GM06990 (cell line): ENCODE results near the gene CISD1.

Experiments
- DNase-seq: peaks from one replicate; pipeline ENCODE4 v3.0.0-alpha.2; 2011; ENCODE audit not compliant: insufficient read length; ENCODE audit errors: extremely low read depth
- H3K27me3 ChIP-seq: replicated peaks from 2 replicates; pipeline ENCODE4 v1.6.0; 2011; ENCODE audit warnings: low read length; ENCODE audit not compliant: control insufficient read depth, insufficient read depth
- H3K36me3 ChIP-seq: 2 replicates; pipeline ENCODE4 v1.5.1; 2011; ENCODE audit warnings: low read length; ENCODE audit not compliant: control insufficient read depth, insufficient read depth
- H3K4me3 ChIP-seq: replicated peaks from 2 replicates; pipeline ENCODE4 v1.5.1; 2011; ENCODE audit warnings: low read depth, mild to moderate bottlenecking, control low read depth, low read length
- CTCF ChIP-seq: IDR thresholded peaks from 2 replicates; pipeline ENCODE4 v1.5.1; 2011; ENCODE audit warnings: low read length, control low read depth, mild to moderate bottlenecking, inconsistent platforms; ENCODE audit not compliant: insufficient read depth, poor library complexity, severe bottlenecking

CISD1 gene

GRCh38 chr10:58293989-58294388 lies 25.0 kb downstream of the CISD1 start:
- H3K4me3 ChIP-seq = no peak overlapping the region
- H3K36me3 ChIP-seq = no peaks in the 10 kb centered on the region
- H3K27me3 ChIP-seq = no peaks in the 10 kb centered on the region
- DNase-seq = no peak
- TF ChIP-seq CTCF = no peak

GRCh38 chr10:58299580-58299979 lies 30.6 kb downstream of the CISD1 start:
- H3K4me3 ChIP-seq = no peak overlapping the region
- peak; percentile 23 for DNase-seq
- peak; percentile 87 for TF ChIP-seq CTCF
- no peaks in the 10 kb centered on the region for H3K36me3 ChIP-seq
- H3K27me3 ChIP-seq = no peaks in the 10 kb centered on the region

- Histone ChIP-seq H3K4me3 (no peak overlapping the region), H3K36me3 (no peaks in the 10 kb centered on the region), H3K27me3 (no peaks in the 10 kb centered on the region)
- DNase-seq = no peak
- TF ChIP-seq CTCF = no peak
Measured at GRCh38 chr10:58300676-58301075, 31.7 kb downstream of the CISD1 start.

- TF ChIP-seq CTCF = no peak
- Histone ChIP-seq H3K27me3 (no peaks in the 10 kb centered on the region), H3K4me3 (no peak overlapping the region), H3K36me3 (no peaks in the 10 kb centered on the region)
- DNase-seq = no peak
Measured at GRCh38 chr10:58302254-58302653, 33.3 kb downstream of the CISD1 start.

- no peak for TF ChIP-seq CTCF
- DNase-seq = no peak
- no peak overlapping the region for H3K4me3 ChIP-seq
Measured at GRCh38 chr10:58304099-58304633, 35.2 kb downstream of the CISD1 start.

GRCh38 chr10:58305821-58306220 lies 36.9 kb downstream of the CISD1 start:
- no peak for TF ChIP-seq CTCF
- H3K36me3 ChIP-seq = no peaks in the 10 kb centered on the region
- H3K4me3 ChIP-seq = no peak overlapping the region
- no peak for DNase-seq
- H3K27me3 ChIP-seq = no peaks in the 10 kb centered on the region

More at GRCh38 chr10:58304099-58304633, 35.2 kb downstream of the CISD1 start:
- Histone ChIP-seq H3K36me3 (no peaks in the 10 kb centered on the region), H3K27me3 (no peaks in the 10 kb centered on the region)
